ENCODE results near the gene TAAR5.

TAAR5 gene

GRCh38 chr6:132596201-132596600, 6.7 kb upstream of the TAAR5 start:
- H3K27ac ChIP-seq = no peak overlapping the region
- TF ChIP-seq CTCF (IDR thresholded peaks at IDR 0.05) = no peak
- no peak for TF ChIP-seq ZFX (IDR thresholded peaks at IDR 0.05; ENCODE audit: borderline replicate concordance)

GRCh38 chr6:132592855-132593254, 3.3 kb upstream of the TAAR5 start:
- no peak overlapping the region for H3K27ac ChIP-seq
- TF ChIP-seq ZFX (IDR thresholded peaks at IDR 0.05; ENCODE audit: borderline replicate concordance) (no peak), CTCF (IDR thresholded peaks at IDR 0.05) (no peak)

GRCh38 chr6:132590362-132590761, 821 bp upstream of the TAAR5 start:
- TF ChIP-seq CTCF (IDR thresholded peaks at IDR 0.05) (no peak), ZFX (IDR thresholded peaks at IDR 0.05; ENCODE audit: borderline replicate concordance) (no peak)
- H3K27ac ChIP-seq = no peak overlapping the region

GRCh38 chr6:132587424-132587823, 2.1 kb downstream of the TAAR5 start:
- no peak for TF ChIP-seq ZFX (IDR thresholded peaks at IDR 0.05; ENCODE audit: borderline replicate concordance)
- TF ChIP-seq CTCF (IDR thresholded peaks at IDR 0.05) = no peak
- H3K27ac ChIP-seq = no peak overlapping the region

GRCh38 chr6:132584698-132585097, 4.8 kb downstream of the TAAR5 start:
- H3K27ac ChIP-seq = no peak overlapping the region
- TF ChIP-seq ZFX (IDR thresholded peaks at IDR 0.05; ENCODE audit: borderline replicate concordance) (no peak), CTCF (IDR thresholded peaks at IDR 0.05) (no peak)

- H3K27ac ChIP-seq = no peak overlapping the region
- TF ChIP-seq CTCF (IDR thresholded peaks at IDR 0.05) (no peak), ZFX (IDR thresholded peaks at IDR 0.05; ENCODE audit: borderline replicate concordance) (no peak)
Observed at GRCh38 chr6:132571774-132572173, 17.8 kb downstream of the TAAR5 start.

GRCh38 chr6:132570221-132570777, 19.2 kb downstream of the TAAR5 start, which contains the start of gene TAAR6:
TAAR6 (plus strand) TSS chr6:132570322; CDS start chr6:132570322, 0 bp downstream.
- TF ChIP-seq ZFX (IDR thresholded peaks at IDR 0.05; ENCODE audit: borderline replicate concordance) (no peak), CTCF (IDR thresholded peaks at IDR 0.05) (no peak)
- no peak within 1 kb of the TSS for H3K27ac ChIP-seq

All from 22Rv1 (cell line).